Lung (tissue), 16 donors: ENCODE results near the gene NOP58. TPM values are rescaled to one million over a fixed set of nuclear protein-coding genes. Genes with fewer than 3 reads are reported as not detected.

Experiments used
- ATAC-seq: fragments of 200-7000 bp; cut with Tn5 transposase; one replicate; pipeline ENCODE4 v1.9.1; 2020; ENCODE audit warnings: moderate number of reproducible peaks; ENCODE audit not compliant: insufficient read depth, low FRiP score
- DNase-seq, 3 donors: peaks; one replicate each; pipeline ENCODE4 v3.0.0-alpha.2; 2013 to 2017
- H3K27ac ChIP-seq, 2 donors: one replicate each; pipeline ENCODE4 v1.5.1; 2013; ENCODE audit warnings: mild to moderate bottlenecking in 2 of 2, moderate library complexity in 2 of 2, control low read depth in 1 of 2, inconsistent platforms in 1 of 2, low read depth in 1 of 2, low read length in 1 of 2
- H3K27me3 ChIP-seq, 3 donors: one replicate each; pipeline ENCODE4 v1.5.1; 2013; ENCODE audit warnings: low read length in 2 of 3; ENCODE audit not compliant: control insufficient read depth in 3 of 3, insufficient read depth in 3 of 3
- H3K36me3 ChIP-seq, 4 donors: one replicate each; pipeline ENCODE4 v1.5.1; 2013; ENCODE audit warnings: low read length in 4 of 4, mild to moderate bottlenecking in 1 of 4, moderate library complexity in 1 of 4; ENCODE audit not compliant: control insufficient read depth in 4 of 4, insufficient read depth in 4 of 4
- H3K4me1 ChIP-seq, 5 donors: one replicate each; pipeline ENCODE4 v1.5.1; 2013; ENCODE audit warnings: low read length in 5 of 5, mild to moderate bottlenecking in 2 of 5, moderate library complexity in 1 of 5; ENCODE audit not compliant: control insufficient read depth in 5 of 5, insufficient read depth in 5 of 5
- H3K4me3 ChIP-seq: one replicate; pipeline ENCODE4 v1.5.1; 2013; ENCODE audit warnings: mild to moderate bottlenecking, control low read depth, moderate library complexity
- H3K9ac ChIP-seq, 2 donors: one replicate each; pipeline ENCODE4 v1.5.1; 2013; ENCODE audit warnings: low read length in 2 of 2, control low read depth in 1 of 2; ENCODE audit not compliant: insufficient read depth in 1 of 2
- H3K9me3 ChIP-seq, 4 donors: one replicate each; pipeline ENCODE4 v1.5.1; 2013; ENCODE audit warnings: low read length in 3 of 4, mild to moderate bottlenecking in 1 of 4, moderate library complexity in 1 of 4; ENCODE audit not compliant: control insufficient read depth in 4 of 4, insufficient read depth in 3 of 4
- CTCF ChIP-seq: IDR thresholded peaks from 2 replicates; pipeline ENCODE4 v1.5.1; 2012; ENCODE audit warnings: mild to moderate bottlenecking; ENCODE audit errors: control extremely low read depth, extremely low read depth
- WGBS, 2 donors: extraction: QIAGEN DNeasy Blood & Tissue Kit; methylation state at CpG; one replicate each; pipeline ENCODE4 v1.1.7; 2013; 5-methylcytosine and 5-hydroxymethylcytosine counted together
- long read RNA-seq, 5 donors: transcript quantifications; one replicate each; lab custom pipeline, GENCODE V29; 2026
- polyA plus RNA-seq, 2 donors: library from polyadenylated mRNA; stranded (reverse); fragments of 200-250 nt; gene quantifications; one replicate each; pipeline ENCODE4 v1.2.1, GENCODE V29; 2013
- total RNA-seq, 2 donors: library from RNA; depleted of rRNA in 1 of 2; stranded (reverse); fragments of >200 nt in 1 of 2; gene quantifications; one replicate each; pipeline ENCODE4 v1.2.1, GENCODE V29; 2014 to 2021
- donor health status: control.
- donor health status: control.
- donor health status: Bipolar disorder and iron deficiency.
- donor health status: healthy.
- donor health status: DM: yes; HTN: yes; CAD: no.

The NOP58 gene
- total RNA-seq (10 to 100 TPM; 59.1 to 77.0 TPM), polyA plus RNA-seq (100 to 1,000 TPM in 1 of 2 donors, 10 to 100 TPM in 1; 48.1 to 113 TPM)
- long read RNA-seq, donor 1, transcript NOP58-206 (4 exons, 599 nt): major isoform, 11 of 51 reads
- long read RNA-seq, donor 1, transcript NOP58-201 (15 exons, 2,046 nt): minor isoform, 6 of 51 reads
- long read RNA-seq, donor 1, partial matches to known transcripts: 32 of 51 reads
- long read RNA-seq, donor 1, other reads (novel, unspliced or antisense): 0 of 51 reads
- long read RNA-seq, donor 2, transcript NOP58-206 (4 exons, 599 nt): major isoform, 6 of 15 reads
- long read RNA-seq, donor 2, partial matches to known transcripts: 5 of 15 reads
- long read RNA-seq, donor 2, other reads (novel, unspliced or antisense): 0 of 15 reads
- long read RNA-seq, donor 3, partial matches to known transcripts: 44 of 53 reads
- long read RNA-seq, donor 3, other reads (novel, unspliced or antisense): 0 of 53 reads
- long read RNA-seq, donor 4, transcript NOP58-206 (4 exons, 599 nt): major isoform, 5 of 29 reads
- long read RNA-seq, donor 4, partial matches to known transcripts: 17 of 29 reads
- long read RNA-seq, donor 4, other reads (novel, unspliced or antisense): 0 of 29 reads
- long read RNA-seq, donor 5, transcript NOP58-201 (15 exons, 2,046 nt): minor isoform, 5 of 74 reads
- long read RNA-seq, donor 5, transcript NOP58-206 (4 exons, 599 nt): major isoform, 11 of 74 reads
- long read RNA-seq, donor 5, partial matches to known transcripts: 58 of 74 reads
- long read RNA-seq, donor 5, other reads (novel, unspliced or antisense): 0 of 74 reads

GRCh38 chr2:202265467-202266277 lies at the start of gene NOP58:
TSS of gene NOP58 (plus strand) at chr2:202265763. CDS start at chr2:202265942, 179 bp downstream.
- Histone ChIP-seq H3K4me3 (peak within 1 kb of the TSS; percentile 98), H3K27ac (peak within 1 kb of the TSS; percentile 85 to 100), H3K9ac (peak within 1 kb of the TSS; percentile 95 to 98), H3K9me3 (no peaks in the 10 kb centered on the region), H3K27me3 (no peaks in the 10 kb centered on the region), H3K4me1 (peaks cover 0 to 5% (median 3%) of the 10 kb centered on the region in 5 donors), H3K36me3 (peaks cover 0 to 4% (median under 1%) of the 10 kb centered on the region in 4 donors)
- ATAC-seq (peak; percentile 97), DNase-seq (peak; percentile 96 to 99 (median 99))
- TF ChIP-seq CTCF: no peak
- WGBS, 2 donors: 0% methylated on average over 54 of the region's 54 CpGs

GRCh38 chr2:202221873-202222272 lies 43.7 kb upstream of the NOP58 start:
- Histone ChIP-seq H3K27ac (no peak overlapping the region), H3K36me3 (peaks cover 2 to 10% (median 7%) of the 10 kb centered on the region in 4 donors), H3K4me3 (no peak overlapping the region), H3K4me1 (peaks cover 0 to 17% (median 0%) of the 10 kb centered on the region in 5 donors), H3K9ac (no peak overlapping the region), H3K9me3 (no peaks in the 10 kb centered on the region), H3K27me3 (no peaks in the 10 kb centered on the region)
- ATAC-seq (no peak), DNase-seq (no peak)
- 68 to 89% methylated on average over 1 of the region's 1 CpG for WGBS, 2 donors
- no peak for TF ChIP-seq CTCF

GRCh38 chr2:202237787-202238233 lies 27.8 kb upstream of the NOP58 start:
- Histone ChIP-seq H3K27me3 (no peaks in the 10 kb centered on the region), H3K4me1 (peaks cover 0 to 12% (median 4%) of the 10 kb centered on the region in 5 donors), H3K9ac (peak overlapping the region; percentile 83 to 89), H3K27ac (peak overlapping the region; percentile 87 to 97), H3K4me3 (peak overlapping the region; percentile 96), H3K36me3 (peaks cover 0 to 1% (median 0%) of the 10 kb centered on the region in 4 donors), H3K9me3 (no peaks in the 10 kb centered on the region)
- ATAC-seq: peak; percentile 40
- WGBS, 2 donors: 0% methylated on average over 25 to 30 of the region's 30 CpGs
- DNase-seq: peak; percentile 55 to 63 (median 55)
- no peak for TF ChIP-seq CTCF
